ENCODE data around the gene ACAD11.
A peak's percentile ranks its signal among the peaks of the same experiment; 100 is the strongest.

Gene ACAD11

DNA sequence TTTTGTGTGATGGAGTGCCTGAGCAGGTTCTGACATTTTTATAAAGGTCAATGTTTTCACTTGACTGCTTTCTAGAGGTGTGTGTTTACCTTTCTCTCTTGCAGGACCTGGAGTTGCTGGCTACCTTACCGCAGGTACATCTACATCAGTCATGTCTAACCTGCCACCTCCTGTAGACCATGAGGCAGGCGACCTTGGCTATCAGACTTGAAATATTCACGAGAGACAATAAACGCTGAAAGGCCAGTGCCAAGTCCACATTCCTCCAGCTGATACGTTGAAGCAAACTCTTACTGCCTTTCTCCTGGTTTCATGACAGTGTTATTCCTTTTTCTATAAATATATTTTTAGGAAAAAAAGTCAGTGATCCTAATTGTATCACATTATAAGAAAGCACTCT, 121.5 kb downstream of the ACAD11 start:
- H3K27me3 ChIP-seq (replicated peaks; ENCODE audit: control insufficient read depth, insufficient read depth, low read length): no peaks in the 10 kb centered on the region
- no peak overlapping the region for H3K4me3 ChIP-seq (replicated peaks; ENCODE audit: low read depth, low read length)
- peaks cover 1% of the 10 kb centered on the region for H3K36me3 ChIP-seq (ENCODE audit: control insufficient read depth, insufficient read depth, low read length)
- no peak for DNase-seq (ENCODE audit: extremely low read depth, insufficient read length)
- TF ChIP-seq, protein P1, sequence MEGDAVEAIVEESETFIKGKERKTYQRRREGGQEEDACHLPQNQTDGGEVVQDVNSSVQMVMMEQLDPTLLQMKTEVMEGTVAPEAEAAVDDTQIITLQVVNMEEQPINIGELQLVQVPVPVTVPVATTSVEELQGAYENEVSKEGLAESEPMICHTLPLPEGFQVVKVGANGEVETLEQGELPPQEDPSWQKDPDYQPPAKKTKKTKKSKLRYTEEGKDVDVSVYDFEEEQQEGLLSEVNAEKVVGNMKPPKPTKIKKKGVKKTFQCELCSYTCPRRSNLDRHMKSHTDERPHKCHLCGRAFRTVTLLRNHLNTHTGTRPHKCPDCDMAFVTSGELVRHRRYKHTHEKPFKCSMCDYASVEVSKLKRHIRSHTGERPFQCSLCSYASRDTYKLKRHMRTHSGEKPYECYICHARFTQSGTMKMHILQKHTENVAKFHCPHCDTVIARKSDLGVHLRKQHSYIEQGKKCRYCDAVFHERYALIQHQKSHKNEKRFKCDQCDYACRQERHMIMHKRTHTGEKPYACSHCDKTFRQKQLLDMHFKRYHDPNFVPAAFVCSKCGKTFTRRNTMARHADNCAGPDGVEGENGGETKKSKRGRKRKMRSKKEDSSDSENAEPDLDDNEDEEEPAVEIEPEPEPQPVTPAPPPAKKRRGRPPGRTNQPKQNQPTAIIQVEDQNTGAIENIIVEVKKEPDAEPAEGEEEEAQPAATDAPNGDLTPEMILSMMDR (IDR thresholded peaks at IDR 0.05; ENCODE audit: insufficient read depth, low read length, poor library complexity, severe bottlenecking): no peak

DNA sequence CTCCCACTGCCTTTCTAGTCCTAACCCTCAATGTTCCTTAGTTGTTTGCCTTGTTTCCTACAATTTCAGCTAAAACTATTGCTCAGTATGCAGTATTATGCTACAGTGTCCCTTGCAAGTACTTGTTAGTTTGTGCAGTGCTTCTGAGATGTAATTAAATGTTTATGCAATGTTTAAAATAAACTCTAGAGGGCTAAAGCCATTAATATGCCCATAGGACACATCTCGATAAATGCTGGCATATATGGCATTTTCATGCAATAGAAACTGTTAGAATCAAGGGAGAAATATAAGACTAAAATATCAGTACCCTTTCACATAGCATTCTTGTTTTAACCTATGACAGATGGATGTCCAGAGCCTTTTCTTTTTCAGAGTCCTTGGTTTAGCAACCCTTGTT, 122.3 kb downstream of the ACAD11 start:
- peaks cover 1% of the 10 kb centered on the region for H3K36me3 ChIP-seq (ENCODE audit: control insufficient read depth, insufficient read depth, low read length)
- H3K4me3 ChIP-seq (replicated peaks; ENCODE audit: low read depth, low read length): no peak overlapping the region
- no peaks in the 10 kb centered on the region for H3K27me3 ChIP-seq (replicated peaks; ENCODE audit: control insufficient read depth, insufficient read depth, low read length)
- TF ChIP-seq, protein P1 (IDR thresholded peaks at IDR 0.05; ENCODE audit: insufficient read depth, low read length, poor library complexity, severe bottlenecking): no peak
- DNase-seq (ENCODE audit: extremely low read depth, insufficient read length): no peak

DNA sequence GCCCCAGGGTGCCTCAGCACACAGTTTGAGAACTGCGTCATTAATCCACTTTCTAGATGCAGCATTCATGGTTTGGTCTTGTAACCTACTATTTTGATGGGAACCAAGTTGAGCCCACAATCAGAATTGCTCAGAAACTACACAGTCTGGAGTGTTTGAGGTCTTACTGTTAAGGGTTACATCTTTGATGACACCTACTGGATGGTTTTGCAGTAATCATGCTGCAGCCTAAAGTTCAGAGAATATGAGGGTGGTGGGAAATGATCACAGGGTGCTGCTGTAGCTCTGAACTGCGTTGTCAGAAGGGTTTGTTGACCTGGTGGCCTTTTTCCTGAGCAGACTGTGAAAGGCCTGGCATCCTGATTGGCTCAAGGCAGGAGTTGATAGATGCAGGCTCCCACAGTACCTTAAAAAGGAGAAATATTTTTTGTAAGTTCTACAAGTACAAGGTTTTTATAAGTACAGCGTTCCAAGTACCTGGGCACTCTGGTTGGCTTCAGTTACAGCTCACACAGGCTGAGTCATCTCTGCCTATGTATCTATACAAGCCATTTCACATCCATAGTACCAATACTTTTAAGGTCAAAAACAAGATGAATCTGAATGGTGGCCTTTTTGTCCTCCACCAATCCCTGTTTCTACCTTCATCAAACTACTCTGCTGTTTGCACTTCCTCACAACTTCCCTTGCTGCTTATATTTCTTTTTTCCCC, 123.0 kb downstream of the ACAD11 start:
- H3K4me3 ChIP-seq (replicated peaks; ENCODE audit: low read depth, low read length): no peak overlapping the region
- H3K27me3 ChIP-seq (replicated peaks; ENCODE audit: control insufficient read depth, insufficient read depth, low read length): no peaks in the 10 kb centered on the region
- DNase-seq (ENCODE audit: extremely low read depth, insufficient read length): no peak
- TF ChIP-seq, protein P1 (IDR thresholded peaks at IDR 0.05; ENCODE audit: insufficient read depth, low read length, poor library complexity, severe bottlenecking): no peak
- peaks cover 1% of the 10 kb centered on the region for H3K36me3 ChIP-seq (ENCODE audit: control insufficient read depth, insufficient read depth, low read length)

DNA sequence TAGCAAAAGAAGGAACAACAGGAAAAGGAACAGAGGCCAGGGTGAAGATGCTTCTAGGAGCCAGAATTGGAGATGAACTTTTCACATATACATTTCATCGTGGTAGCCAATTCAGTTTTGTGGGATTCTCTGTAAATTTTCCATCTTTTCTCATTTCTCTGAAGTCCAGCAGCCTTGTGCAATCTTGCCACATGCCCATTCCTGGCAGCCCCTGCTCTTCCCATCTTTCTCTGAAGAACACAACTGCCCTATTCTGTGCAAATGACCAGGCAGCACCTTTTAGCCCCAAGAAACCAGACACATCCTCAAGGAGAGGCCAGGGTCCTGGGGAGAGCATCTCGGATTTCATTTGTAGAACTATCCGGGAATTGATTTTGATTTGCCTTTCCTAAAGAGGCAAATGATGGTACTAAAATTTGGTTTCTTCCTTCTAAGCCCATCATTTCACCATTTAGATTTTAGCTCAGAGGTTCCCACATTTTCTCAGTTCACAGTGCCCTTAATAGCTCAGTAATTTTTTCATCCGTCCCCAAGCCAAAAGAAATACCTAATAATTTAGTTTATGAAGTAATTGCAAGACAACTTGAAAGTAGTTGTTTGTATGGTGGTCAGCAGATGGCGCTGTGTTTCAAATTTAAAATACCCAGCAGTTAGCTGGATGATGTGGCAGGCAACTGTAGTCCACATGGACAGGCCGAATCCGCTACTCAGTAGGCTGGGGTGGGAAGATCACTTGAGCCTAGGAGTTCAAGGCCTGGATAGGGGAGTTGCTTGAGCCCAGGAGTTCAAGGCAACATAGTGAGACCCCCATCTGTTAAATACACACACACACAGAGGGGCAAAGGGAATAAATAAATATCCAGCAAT, 123.8 kb downstream of the ACAD11 start:
- Histone ChIP-seq H3K36me3 (ENCODE audit: control insufficient read depth, insufficient read depth, low read length) (peaks cover 2% of the 10 kb centered on the region), H3K4me3 (replicated peaks; ENCODE audit: low read depth, low read length) (no peak overlapping the region), H3K27me3 (replicated peaks; ENCODE audit: control insufficient read depth, insufficient read depth, low read length) (no peaks in the 10 kb centered on the region)
- no peak for DNase-seq (ENCODE audit: extremely low read depth, insufficient read length)
- TF ChIP-seq, protein P1 (IDR thresholded peaks at IDR 0.05; ENCODE audit: insufficient read depth, low read length, poor library complexity, severe bottlenecking): peak; percentile 46

DNA sequence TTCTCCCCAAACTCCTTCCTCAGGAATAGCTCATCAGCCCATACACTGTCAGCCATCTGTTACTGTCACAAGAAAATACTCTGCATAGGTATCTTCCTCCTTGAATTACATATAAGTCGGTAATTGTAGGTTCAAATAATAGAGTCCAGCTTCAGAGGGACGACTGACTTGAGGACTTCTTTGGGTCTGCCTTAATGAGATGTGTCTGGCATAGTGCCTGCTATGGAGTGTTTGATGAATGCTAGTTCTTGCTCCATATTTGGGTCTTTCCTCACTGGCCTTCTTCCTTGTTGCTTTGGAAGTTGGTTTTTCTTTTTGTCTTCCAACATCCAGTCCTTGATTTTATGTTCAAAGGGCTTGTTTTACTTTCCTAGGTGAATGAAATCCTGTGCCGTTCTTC, 129.0 kb downstream of the ACAD11 start:
- no peak overlapping the region for H3K4me3 ChIP-seq (replicated peaks; ENCODE audit: low read depth, low read length)
- no peaks in the 10 kb centered on the region for H3K27me3 ChIP-seq (replicated peaks; ENCODE audit: control insufficient read depth, insufficient read depth, low read length)
- DNase-seq (ENCODE audit: extremely low read depth, insufficient read length): no peak
- peaks cover 7% of the 10 kb centered on the region for H3K36me3 ChIP-seq (ENCODE audit: control insufficient read depth, insufficient read depth, low read length)
- TF ChIP-seq, protein P1 (IDR thresholded peaks at IDR 0.05; ENCODE audit: insufficient read depth, low read length, poor library complexity, severe bottlenecking): no peak

Data from GM06990 (cell line).